IMR-90 (cell line): ENCODE measurements around the gene CCDC170.

Experiments
- BHLHE40 ChIP-seq: fragments of 150-350 bp; IDR thresholded peaks from 2 replicates; pipeline ENCODE4 v1.6.1; 2016; ENCODE audit warnings: mild to moderate bottlenecking, low read depth, low read length
- CHD1 ChIP-seq: IDR thresholded peaks from 2 replicates; pipeline ENCODE4 v1.6.1; 2012; ENCODE audit warnings: low read depth, low read length, improper control_type of control experiment
- MAZ ChIP-seq: IDR thresholded peaks from 2 replicates; pipeline ENCODE4 v1.6.1; 2012; ENCODE audit warnings: low read depth, mild to moderate bottlenecking, low read length, improper control_type of control experiment, moderate library complexity, borderline replicate concordance
- NFE2L2 ChIP-seq: fragments of 150-350 bp; IDR thresholded peaks from 2 replicates; pipeline ENCODE4 v1.6.1; 2016; ENCODE audit warnings: low read depth, mild to moderate bottlenecking, low read length
- POLR2A ChIP-seq: IDR thresholded peaks from 2 replicates; pipeline ENCODE4 v1.6.1; 2012; ENCODE audit warnings: mild to moderate bottlenecking, low read depth, low read length
- RAD21 ChIP-seq: IDR thresholded peaks from 2 replicates; pipeline ENCODE4 v1.6.1; 2012; ENCODE audit warnings: low read length, improper control_type of control experiment
- TF ChIP-seq, protein P1 (sequence below): conservative IDR thresholded peaks from 2 replicates; pipeline ENCODE4 v1.5.1; 2012; ENCODE audit warnings: mild to moderate bottlenecking, low read depth, low read length, improper control_type of control experiment
- TF ChIP-seq, protein P2 (sequence below): fragments of 150-350 bp; IDR thresholded peaks from 2 replicates; pipeline ENCODE4 v1.6.1; 2016; ENCODE audit warnings: low read depth, mild to moderate bottlenecking, low read length, moderate library complexity, borderline replicate concordance
- TF ChIP-seq, protein P3 (sequence below): fragments of 150-350 bp; IDR thresholded peaks from 2 replicates; pipeline ENCODE4 v1.6.1; 2017; ENCODE audit warnings: mild to moderate bottlenecking, antibody characterized with exemption, low read length, low read depth

DNA sequence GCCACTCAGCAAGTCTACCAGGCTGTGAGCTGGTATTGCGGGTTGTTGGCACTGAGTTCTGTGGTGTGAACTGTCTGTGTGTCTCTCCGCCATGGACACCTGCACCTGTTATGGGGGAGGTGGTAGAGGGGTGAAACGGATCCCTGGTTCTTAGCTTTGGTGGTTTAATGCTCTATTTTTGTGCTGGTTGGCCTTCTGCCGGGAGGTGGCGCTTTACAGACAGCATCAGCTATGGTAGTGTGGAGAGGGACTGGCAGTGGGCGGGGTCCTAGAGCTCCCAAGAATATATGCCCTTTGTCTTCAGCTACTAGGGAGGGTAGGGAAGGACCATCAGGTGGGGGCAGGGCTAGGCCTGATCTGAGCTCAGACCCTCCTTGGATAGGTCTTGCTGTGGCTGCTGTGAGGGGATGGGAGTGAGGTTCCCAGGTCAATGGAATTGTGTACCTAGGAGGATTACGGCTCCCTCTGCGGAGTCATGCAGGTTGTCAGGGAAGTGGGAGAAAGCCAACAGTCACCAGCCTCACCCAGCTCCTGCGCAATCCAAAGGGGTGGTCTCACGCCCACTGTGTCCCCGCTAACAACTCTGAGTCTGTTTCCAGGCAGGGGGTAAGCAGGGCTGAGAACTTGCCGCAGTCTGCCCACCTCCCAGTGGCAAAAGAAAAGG is 154.3 kb downstream of the CCDC170 start:
- TF ChIP-seq, protein P1, sequence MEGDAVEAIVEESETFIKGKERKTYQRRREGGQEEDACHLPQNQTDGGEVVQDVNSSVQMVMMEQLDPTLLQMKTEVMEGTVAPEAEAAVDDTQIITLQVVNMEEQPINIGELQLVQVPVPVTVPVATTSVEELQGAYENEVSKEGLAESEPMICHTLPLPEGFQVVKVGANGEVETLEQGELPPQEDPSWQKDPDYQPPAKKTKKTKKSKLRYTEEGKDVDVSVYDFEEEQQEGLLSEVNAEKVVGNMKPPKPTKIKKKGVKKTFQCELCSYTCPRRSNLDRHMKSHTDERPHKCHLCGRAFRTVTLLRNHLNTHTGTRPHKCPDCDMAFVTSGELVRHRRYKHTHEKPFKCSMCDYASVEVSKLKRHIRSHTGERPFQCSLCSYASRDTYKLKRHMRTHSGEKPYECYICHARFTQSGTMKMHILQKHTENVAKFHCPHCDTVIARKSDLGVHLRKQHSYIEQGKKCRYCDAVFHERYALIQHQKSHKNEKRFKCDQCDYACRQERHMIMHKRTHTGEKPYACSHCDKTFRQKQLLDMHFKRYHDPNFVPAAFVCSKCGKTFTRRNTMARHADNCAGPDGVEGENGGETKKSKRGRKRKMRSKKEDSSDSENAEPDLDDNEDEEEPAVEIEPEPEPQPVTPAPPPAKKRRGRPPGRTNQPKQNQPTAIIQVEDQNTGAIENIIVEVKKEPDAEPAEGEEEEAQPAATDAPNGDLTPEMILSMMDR = no peak
- TF ChIP-seq BHLHE40 = no peak
- TF ChIP-seq, protein P2, sequence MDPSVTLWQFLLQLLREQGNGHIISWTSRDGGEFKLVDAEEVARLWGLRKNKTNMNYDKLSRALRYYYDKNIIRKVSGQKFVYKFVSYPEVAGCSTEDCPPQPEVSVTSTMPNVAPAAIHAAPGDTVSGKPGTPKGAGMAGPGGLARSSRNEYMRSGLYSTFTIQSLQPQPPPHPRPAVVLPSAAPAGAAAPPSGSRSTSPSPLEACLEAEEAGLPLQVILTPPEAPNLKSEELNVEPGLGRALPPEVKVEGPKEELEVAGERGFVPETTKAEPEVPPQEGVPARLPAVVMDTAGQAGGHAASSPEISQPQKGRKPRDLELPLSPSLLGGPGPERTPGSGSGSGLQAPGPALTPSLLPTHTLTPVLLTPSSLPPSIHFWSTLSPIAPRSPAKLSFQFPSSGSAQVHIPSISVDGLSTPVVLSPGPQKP = no peak
- no peak for TF ChIP-seq POLR2A
- TF ChIP-seq CHD1 = no peak
- no peak for TF ChIP-seq MAZ
- TF ChIP-seq RAD21 = no peak
- TF ChIP-seq NFE2L2 = no peak
- TF ChIP-seq, protein P3, sequence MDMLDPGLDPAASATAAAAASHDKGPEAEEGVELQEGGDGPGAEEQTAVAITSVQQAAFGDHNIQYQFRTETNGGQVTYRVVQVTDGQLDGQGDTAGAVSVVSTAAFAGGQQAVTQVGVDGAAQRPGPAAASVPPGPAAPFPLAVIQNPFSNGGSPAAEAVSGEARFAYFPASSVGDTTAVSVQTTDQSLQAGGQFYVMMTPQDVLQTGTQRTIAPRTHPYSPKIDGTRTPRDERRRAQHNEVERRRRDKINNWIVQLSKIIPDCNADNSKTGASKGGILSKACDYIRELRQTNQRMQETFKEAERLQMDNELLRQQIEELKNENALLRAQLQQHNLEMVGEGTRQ = no peak
